ENCODE results near the gene KLHL40.

- no peak for TF ChIP-seq CTCF (IDR thresholded peaks at IDR 0.05)
- no peak for TF ChIP-seq EZH2 (IDR thresholded peaks at IDR 0.05; ENCODE audit: borderline replicate concordance, insufficient read depth, low read depth, low read length, poor library complexity, severe bottlenecking)
Measured at GRCh38 chr3:42688487-42689420, 3.4 kb downstream of the KLHL40 start.

All from B cell (primary cell).